Left colon (tissue), 2 donors: ENCODE measurements around the gene TTC7B. TPM values are rescaled to one million over a fixed set of nuclear protein-coding genes. Genes with fewer than 3 reads are reported as not detected.

Source experiments
- ATAC-seq: fragments of 200-7000 bp; cut with Tn5 transposase; one replicate; pipeline ENCODE4 v1.9.1; 2020; ENCODE audit warnings: mild to moderate bottlenecking, moderate library complexity
- DNase-seq, 2 donors: peaks; one replicate each; pipeline ENCODE4 v3.0.0-alpha.2; 2020
- intact Hi-C, 2 donors: fragments of 100-400 bp; cut with DNase I in 1 of 2; cut with micrococcal nuclease in 1 of 2; formaldehyde crosslinking; loops; one replicate each; pipeline versions ENCODE4 v1.11.2 to v1.14.0; 2022; cut with DNase I, micrococcal nuclease
- total RNA-seq, 2 donors: library from RNA; stranded (reverse); fragmentation: NEBNext Ultra II Directional; extraction: Animal tissue kit (Norgen Biotek cat#: 25700); gene quantifications; one replicate each; pipeline ENCODE4 v1.2.1, GENCODE V29; 2021
- donor health status: DM: no; HTN: no; CAD: no.
- donor health status: DM: yes; HTN: yes; CAD: no.

TTC7B gene
- total RNA-seq, 2 donors from 2014 or later = 4.3 to 13.4 TPM

DNA sequence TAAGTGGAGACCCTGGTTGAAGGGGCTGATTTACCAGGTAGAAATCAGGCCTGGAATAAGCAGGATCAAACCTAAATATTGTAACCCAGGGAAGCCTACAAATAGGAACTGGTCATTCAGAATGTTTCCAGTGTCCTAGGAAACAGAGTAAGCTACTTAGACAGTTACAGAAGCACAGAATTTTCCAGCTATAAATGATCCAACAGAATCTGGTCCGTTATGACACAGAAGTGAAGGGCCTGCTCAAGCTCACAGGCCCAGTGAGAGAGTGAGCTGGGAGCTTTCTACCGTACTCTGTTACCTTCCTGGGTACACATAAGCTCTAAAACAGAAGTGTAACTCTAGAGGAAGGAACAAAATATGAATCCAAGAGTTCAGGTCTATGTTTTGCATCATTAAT, 119.1 kb downstream of the TTC7B start:
- intact Hi-C loops = loop anchor here in 1 of 2 donors (5.0 to 10.0 kb wide), 2 partner anchors 292 to 395 kb away; no protein-coding TSS in a partner anchor
- ATAC-seq (no peak), DNase-seq (no peak)

GRCh38 chr14:90696720-90697119, 119.5 kb downstream of the TTC7B start:
- intact Hi-C loops = loop anchor here in 1 of 2 donors (5.0 to 10.0 kb wide), 2 partner anchors 292 to 394 kb away; no protein-coding TSS in a partner anchor
- DNase-seq (no peak), ATAC-seq (no peak)

GRCh38 chr14:90695997-90696660, 120.1 kb downstream of the TTC7B start:
- ATAC-seq = no peak
- intact Hi-C loops = loop anchor here in 1 of 2 donors (5.0 to 10.0 kb wide), 2 partner anchors 291 to 394 kb away; no protein-coding TSS in a partner anchor
- no peak for DNase-seq

DNA sequence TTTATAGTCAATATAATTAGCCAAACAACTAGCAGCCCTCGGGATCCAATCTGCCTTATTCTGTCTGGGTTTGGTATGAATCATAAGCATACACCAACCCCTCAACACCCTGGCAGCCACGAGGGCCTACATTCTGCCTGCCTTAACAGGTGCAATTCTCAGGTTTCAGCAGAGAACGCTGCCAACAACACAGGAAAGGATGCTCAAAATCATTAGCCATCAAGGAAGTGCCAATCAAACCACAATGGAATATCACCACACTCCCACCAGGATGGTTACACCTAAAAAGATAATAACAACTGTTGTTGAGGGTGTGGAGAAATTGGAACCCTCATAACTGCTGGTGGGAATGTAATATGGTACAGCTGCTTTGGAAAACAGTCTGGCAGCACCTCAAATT, 122.8 kb downstream of the TTC7B start:
- DNase-seq = no peak
- intact Hi-C loops = loop anchor here in 1 of 2 donors (10.0 kb wide), 1 partner anchor 289 kb away; no protein-coding TSS in a partner anchor
- ATAC-seq = no peak

DNA sequence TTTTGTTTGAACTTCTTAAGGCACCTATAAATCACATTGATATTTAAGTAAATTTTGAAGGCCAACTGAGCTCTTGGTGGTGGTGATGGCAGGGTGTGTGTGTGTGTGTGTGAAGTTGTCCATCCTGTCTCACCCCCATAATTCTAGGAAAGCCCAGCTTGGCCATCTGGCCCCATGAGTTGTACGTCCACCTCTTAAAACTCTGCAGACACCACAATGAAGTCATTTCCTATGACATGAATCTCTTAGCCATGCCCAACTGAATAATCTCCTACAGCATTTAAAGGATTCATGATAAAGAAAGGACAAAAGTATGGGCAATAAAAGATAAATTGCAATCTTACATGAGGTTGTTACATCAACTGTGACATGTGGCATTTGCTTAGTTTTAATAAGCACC, 123.4 kb downstream of the TTC7B start:
- DNase-seq (no peak), ATAC-seq (no peak)
- intact Hi-C loops = loop anchor here in 1 of 2 donors (10.0 kb wide), 1 partner anchor 288 kb away; no protein-coding TSS in a partner anchor

DNA sequence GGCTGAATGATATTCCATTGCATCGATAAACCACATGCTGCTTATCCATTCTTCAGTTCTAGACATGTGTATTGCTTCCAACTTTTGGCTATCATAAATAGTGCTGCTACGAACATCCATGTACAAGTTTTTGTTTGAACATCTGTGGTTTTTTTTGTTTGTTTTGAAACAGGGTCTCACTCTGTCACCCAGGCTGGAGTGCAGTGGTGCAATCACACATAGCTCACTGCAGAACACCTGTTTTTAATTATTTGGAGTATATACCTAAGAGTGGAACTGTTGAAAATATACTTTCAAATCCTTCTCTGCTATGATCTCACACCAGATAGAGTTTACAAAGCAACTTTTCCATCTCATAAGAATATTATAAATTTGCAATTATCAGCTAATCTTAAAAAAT, 124.2 kb downstream of the TTC7B start:
- no peak for DNase-seq
- intact Hi-C loops = loop anchor here in 1 of 2 donors (10.0 kb wide), 1 partner anchor 287 kb away; no protein-coding TSS in a partner anchor
- ATAC-seq = no peak

DNA sequence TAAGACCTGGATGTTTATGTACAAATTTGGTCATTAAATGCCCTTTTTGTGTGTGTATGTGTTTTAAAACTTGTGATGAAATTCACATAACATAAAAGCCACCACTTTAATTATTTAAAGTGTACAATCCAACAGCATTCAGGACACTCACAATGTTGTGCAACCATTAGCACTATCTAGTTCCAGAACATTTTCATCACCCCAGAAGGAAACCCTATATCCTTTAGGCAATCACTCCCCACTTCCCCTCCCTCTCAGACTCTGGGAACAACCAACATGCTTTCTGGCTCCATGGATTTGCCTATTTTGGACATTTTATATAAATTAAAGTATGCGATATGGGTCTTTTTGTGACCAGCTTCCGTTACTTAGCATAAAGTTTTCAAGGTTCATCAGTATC, 124.6 kb downstream of the TTC7B start:
- DNase-seq = no peak
- intact Hi-C loops = loop anchor here in 1 of 2 donors (10.0 kb wide), 1 partner anchor 287 kb away; no protein-coding TSS in a partner anchor
- ATAC-seq = no peak

GRCh38 chr14:90687680-90688079, 128.6 kb downstream of the TTC7B start:
- intact Hi-C loops = no loop called here
- DNase-seq (no peak), ATAC-seq (no peak)

- ATAC-seq (no peak), DNase-seq (no peak)
- intact Hi-C loops = no loop called here
Measured at GRCh38 chr14:90682615-90683014, 133.6 kb downstream of the TTC7B start.

DNA sequence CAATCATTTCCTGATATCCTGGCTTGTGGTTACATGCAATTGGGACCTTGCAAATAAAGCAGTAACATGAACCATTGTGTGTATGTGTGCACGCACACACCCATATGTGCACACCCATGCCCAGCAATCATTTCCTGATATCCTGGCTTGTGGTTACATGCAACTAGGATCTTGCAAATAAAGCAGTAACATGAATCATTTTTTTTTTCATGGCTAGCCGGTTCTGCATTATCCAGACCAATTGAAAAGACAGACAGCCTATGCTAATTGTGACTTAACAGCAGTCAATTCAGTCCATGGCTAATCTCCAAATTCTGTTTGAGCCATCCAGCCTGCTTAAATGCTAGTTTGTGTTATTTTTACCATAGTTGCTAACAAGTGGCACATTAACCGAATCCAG, 134.3 kb downstream of the TTC7B start:
- DNase-seq = no peak
- ATAC-seq = peak; percentile 99
- intact Hi-C loops = no loop called here

DNA sequence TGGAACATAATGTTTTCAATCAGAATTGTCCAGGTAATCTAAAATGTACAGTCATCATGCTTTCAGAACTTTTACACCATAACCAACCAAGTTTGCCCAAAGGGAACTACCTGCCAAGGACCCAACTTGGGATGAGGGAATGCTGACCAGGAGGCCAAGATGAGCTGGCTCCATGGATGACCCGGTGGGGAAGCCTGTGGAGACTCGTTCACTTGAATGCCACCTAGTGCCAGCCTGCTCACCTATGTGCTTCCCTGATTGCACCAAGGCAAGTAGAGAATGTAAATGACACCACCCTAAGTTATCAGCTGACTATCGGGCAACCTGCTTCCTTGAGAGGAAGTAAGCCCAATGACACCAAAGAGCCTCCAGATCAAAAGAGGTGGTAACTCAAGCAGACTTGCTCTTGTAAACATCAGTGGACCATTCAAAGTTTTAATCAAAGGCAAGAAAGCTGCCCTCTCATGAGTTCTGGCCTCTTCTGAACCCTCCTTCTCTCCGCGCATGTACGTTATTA, 137.3 kb downstream of the TTC7B start:
- ATAC-seq (no peak), DNase-seq (no peak)
- intact Hi-C loops = no loop called here

DNA sequence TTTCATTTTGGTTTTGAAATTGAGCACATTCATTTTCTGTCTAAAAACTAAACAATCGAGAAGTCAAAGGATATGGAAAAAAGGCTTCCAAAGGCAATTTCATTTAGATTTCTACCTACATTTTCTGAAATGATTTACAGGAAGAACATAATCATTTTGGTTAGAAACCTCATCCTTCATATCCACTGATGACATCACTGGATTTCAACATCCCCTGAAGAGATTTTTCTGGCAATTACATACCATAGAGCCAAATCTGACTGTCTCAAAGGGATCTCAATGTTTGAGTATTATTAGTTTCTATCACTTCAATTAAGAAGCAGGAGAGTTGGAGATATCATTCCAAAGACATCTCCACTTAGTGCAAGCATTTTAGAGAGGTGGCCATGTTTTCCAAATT, 137.8 kb downstream of the TTC7B start:
- DNase-seq (no peak), ATAC-seq (no peak)
- intact Hi-C loops = no loop called here

GRCh38 chr14:90677484-90678050, 138.7 kb downstream of the TTC7B start:
- intact Hi-C loops = no loop called here
- ATAC-seq (no peak), DNase-seq (no peak)

- ATAC-seq = no peak
- intact Hi-C loops = no loop called here
- no peak for DNase-seq
Measured at GRCh38 chr14:90676912-90677311, 139.3 kb downstream of the TTC7B start.

GRCh38 chr14:90676356-90676755, 139.9 kb downstream of the TTC7B start:
- intact Hi-C loops = no loop called here
- DNase-seq = no peak
- ATAC-seq = no peak

GRCh38 chr14:90675399-90675798, 140.8 kb downstream of the TTC7B start:
- DNase-seq (no peak), ATAC-seq (no peak)
- intact Hi-C loops = no loop called here

DNA sequence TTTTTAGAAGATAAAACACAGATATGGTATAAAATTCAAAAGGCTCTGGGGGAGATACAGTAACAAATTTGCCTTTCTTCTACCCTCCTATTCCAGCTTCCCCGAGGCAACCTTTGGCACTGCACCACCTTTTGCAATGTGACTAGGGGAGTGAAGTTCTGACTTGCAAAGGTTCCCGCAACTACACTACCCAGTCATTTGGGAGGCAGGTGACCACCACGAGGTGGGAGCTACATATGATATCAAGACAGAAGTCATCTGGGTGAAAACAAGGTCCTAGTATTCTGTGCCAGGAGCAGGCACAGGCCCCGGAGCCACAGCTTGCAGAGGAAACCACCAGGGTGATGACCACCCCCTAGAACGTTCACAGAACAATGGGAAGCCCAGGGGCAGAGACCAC, 141.5 kb downstream of the TTC7B start:
- intact Hi-C loops = no loop called here
- DNase-seq (no peak), ATAC-seq (no peak)

DNA sequence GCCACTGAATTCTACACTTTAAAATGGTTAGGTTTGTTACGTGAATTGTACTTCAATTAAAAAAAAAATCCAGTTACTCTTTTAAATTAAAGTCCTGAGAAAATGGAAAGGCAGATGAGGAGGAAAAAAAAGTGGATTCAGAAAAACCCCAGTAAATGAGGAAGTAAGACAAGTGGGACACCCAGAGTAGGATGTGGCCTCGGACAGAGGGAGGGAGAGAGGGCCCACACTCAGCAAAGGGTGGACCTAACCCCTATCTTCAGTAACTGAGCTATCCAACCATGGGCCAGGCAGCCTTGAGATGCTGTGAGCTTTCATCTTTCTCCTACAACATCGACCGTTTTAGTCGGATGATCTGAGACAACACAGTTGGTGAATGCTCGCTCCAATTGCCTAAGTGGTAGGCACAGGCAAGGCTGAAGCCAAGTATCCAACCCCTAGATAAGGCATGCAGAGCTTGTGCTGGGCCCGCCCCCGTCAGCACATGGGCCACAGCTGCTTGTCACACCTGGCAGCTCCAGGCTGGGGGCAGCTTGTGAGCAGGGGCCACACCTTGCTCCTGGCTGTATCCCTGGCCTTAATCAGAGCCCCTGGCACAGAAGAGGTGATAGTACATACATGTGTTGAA, 142.1 kb downstream of the TTC7B start:
- intact Hi-C loops = no loop called here
- DNase-seq = no peak
- ATAC-seq = no peak

DNA sequence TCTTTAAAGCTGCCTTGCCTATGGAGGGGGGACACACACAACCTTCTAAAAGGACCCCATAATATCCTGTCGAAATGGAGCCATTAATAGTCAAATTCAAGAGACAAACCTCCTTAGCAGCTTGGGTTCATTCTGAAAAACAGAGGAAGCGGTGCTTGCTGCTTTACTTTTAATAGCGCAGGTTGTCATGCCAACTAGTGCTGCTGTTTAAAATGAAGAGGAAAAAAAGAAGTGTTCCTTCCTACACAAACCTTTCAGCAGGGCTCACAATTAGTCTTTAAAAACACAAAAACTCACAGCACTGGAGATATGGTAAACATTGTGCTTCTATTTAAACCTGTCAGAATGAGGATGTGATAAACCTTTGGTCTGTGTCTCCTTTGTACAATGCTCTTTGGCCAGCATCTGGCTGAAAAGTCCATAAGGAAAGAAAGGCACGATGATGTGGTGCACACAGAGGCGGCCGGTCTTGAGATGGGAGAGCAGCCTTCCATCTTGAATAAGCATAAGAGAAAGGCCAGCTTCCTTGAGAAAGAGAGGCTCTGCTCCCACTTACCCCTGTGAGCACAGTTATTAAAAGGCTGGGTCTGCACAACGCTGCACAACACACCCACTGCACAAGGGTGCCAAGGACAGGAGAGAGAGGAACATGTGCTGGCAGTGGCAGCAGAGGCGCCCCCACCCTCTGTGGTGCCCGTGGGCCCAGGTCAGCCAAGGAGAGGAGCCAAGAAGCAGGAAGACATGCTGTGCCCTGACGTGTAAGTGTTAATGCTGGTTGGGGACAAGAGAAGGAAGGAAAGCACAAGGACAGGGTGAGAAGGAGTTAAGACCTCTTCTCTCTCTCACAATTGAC, 144.6 kb downstream of the TTC7B start:
- DNase-seq (no peak), ATAC-seq (peak; percentile 50)
- intact Hi-C loops = no loop called here
